ENCODE measurements around the gene TGM1. TPM values are rescaled to one million over a fixed set of nuclear protein-coding genes. Genes with fewer than 3 reads are reported as not detected.

TGM1 gene
- total and polyA plus RNA-seq, 2 donors (not counting 1 experiment from before 2014, with no cell fraction given), result 2.7 to 11.9 TPM

DNA sequence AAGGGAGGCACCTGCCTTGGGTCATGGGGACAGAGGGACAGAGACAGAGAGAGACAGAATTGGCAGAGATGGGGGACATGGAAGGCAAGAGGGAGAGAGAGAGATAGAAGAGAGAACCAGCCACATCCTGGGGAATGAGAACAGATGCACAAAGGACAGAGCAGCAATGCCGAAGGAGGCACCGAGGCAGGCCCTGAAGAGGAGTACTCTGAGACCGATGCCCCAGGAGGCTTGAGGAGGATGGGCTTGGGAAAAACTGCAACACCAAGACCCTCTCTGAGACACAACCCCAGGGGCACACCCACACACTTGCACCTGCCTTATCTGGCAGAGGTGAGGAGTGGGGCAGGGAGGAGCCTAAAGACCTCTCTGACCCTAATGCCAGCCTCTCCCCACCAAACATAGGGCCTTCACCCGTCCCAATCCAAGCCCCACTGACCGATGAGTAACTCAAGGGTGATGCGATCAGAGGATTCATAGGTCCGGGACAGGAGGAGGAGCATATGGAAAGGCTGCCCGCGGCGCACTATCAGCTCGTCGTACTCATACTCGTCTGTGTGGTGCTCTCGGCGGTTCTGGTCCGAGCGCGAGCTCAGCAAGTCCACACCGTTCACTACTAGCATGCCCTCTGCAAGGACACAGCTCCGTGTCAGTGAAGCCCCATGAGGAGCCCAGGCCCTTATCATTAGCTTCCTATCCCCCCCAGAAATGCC, 1.6 kb downstream of the TGM1 start:
- no peak for ATAC-seq (ENCODE audit: low read depth)
- H3K79me2 ChIP-seq (ENCODE audit: control insufficient read depth, insufficient read depth, low read length), result no peaks in the 10 kb centered on the region
- intact Hi-C loops (cut with micrococcal nuclease), result no loop called here

DNA sequence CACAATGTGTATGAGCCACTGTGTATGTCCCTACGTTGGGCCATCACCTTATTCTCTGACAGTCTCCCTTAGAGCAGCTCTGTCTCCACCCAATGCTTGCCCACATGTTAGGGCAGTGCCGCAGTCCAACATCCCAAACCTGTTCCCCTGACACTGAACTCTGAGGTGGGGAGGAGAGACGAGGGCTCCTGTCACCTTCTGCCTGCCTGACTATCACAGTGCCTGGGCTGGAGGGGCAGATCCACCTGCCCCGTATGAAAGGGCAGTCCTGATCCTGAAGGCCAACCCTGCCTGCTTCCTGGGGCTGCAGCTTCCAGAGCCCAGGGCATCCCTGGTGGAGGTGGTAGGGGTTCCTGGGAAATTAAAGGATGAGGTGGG, 2.2 kb downstream of the TGM1 start:
- Mint-ChIP-seq H3K27me3 (no peaks in the 10 kb centered on the region), H3K4me1 (no peaks in the 10 kb centered on the region), H3K4me3 (no peak overlapping the region), H3K27ac (no peak overlapping the region), H3K9me3 (ENCODE audit: insufficient read depth) (no peaks in the 10 kb centered on the region)
- H3K27me3 ChIP-seq (replicated peaks in 1 of 4; ENCODE audit: control extremely low read depth in 1 of 4, control insufficient read depth in 3 of 4, insufficient read depth in 4 of 4, low read length in 3 of 4), result no peaks in the 10 kb centered on the region
- DNase-seq (no peak), ATAC-seq (ENCODE audit: low read depth) (no peak)
- 95% methylated on average over 2 of the region's 4 CpGs for WGBS (ENCODE audit: insufficient coverage)
- ChIA-PET POLR2A (no interaction called here), CTCF (no interaction called here)
- intact Hi-C loops (cut with micrococcal nuclease), result no loop called here
- H3K4me1 ChIP-seq (ENCODE audit: control insufficient read depth in 2 of 2, insufficient read depth in 2 of 2, low read length in 2 of 2), result no peaks in the 10 kb centered on the region
- H4K20me1 ChIP-seq (ENCODE audit: control insufficient read depth, insufficient read depth, low read length, poor library complexity, severe bottlenecking), result no peaks in the 10 kb centered on the region
- no peak overlapping the region for H2AFZ ChIP-seq (ENCODE audit: insufficient read depth, low read depth, low read length, poor library complexity, severe bottlenecking)
- no peaks in the 10 kb centered on the region for H3K9me3 ChIP-seq (ENCODE audit: control extremely low read depth in 1 of 3, control insufficient read depth in 2 of 3, insufficient read depth in 1 of 3, low read length in 2 of 3)
- peaks cover 0 to 9% of the 10 kb centered on the region in 2 experiments for H3K36me3 ChIP-seq (replicated peaks in 1 of 2; ENCODE audit: control extremely low read depth in 1 of 2, control insufficient read depth in 1 of 2, extremely low read depth in 1 of 2, insufficient read depth in 2 of 2, low read length in 1 of 2)
- H3K9ac ChIP-seq (ENCODE audit: low read length), result no peak overlapping the region
- H3K79me2 ChIP-seq (ENCODE audit: control insufficient read depth, insufficient read depth, low read length), result no peaks in the 10 kb centered on the region
- no peak overlapping the region for H3K27ac ChIP-seq (ENCODE audit: low read length in 2 of 2)
- H3K4me2 ChIP-seq (replicated peaks; ENCODE audit: low read depth, low read length, poor library complexity, severe bottlenecking), result no peak overlapping the region
- H3K4me3 ChIP-seq (ENCODE audit: control extremely low read depth in 1 of 5, extremely low read depth in 1 of 5, insufficient read depth in 1 of 5, low read depth in 2 of 5, low read length in 4 of 5), result no peak overlapping the region
- TF ChIP-seq EZH2 (IDR thresholded peaks at IDR 0.05; ENCODE audit: borderline replicate concordance, insufficient read depth, low read depth, low read length, poor library complexity, severe bottlenecking), result no peak
- TF ChIP-seq, protein P1, sequence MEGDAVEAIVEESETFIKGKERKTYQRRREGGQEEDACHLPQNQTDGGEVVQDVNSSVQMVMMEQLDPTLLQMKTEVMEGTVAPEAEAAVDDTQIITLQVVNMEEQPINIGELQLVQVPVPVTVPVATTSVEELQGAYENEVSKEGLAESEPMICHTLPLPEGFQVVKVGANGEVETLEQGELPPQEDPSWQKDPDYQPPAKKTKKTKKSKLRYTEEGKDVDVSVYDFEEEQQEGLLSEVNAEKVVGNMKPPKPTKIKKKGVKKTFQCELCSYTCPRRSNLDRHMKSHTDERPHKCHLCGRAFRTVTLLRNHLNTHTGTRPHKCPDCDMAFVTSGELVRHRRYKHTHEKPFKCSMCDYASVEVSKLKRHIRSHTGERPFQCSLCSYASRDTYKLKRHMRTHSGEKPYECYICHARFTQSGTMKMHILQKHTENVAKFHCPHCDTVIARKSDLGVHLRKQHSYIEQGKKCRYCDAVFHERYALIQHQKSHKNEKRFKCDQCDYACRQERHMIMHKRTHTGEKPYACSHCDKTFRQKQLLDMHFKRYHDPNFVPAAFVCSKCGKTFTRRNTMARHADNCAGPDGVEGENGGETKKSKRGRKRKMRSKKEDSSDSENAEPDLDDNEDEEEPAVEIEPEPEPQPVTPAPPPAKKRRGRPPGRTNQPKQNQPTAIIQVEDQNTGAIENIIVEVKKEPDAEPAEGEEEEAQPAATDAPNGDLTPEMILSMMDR (IDR thresholded peaks at IDR 0.05), result no peak

More for the DNA sequence above, 1.6 kb downstream of the TGM1 start:
- no peaks in the 10 kb centered on the region for H3K9me3 Mint-ChIP-seq (ENCODE audit: insufficient read depth)
- no peak overlapping the region for H3K4me3 Mint-ChIP-seq
- POLR2A ChIA-PET, result no interaction called here
- Histone ChIP-seq H3K27ac (ENCODE audit: low read length in 2 of 2) (no peak overlapping the region), H3K4me3 (ENCODE audit: control extremely low read depth in 1 of 5, extremely low read depth in 1 of 5, insufficient read depth in 1 of 5, low read depth in 2 of 5, low read length in 4 of 5) (no peak overlapping the region), H2AFZ (ENCODE audit: insufficient read depth, low read depth, low read length, poor library complexity, severe bottlenecking) (no peak overlapping the region), H4K20me1 (ENCODE audit: control insufficient read depth, insufficient read depth, low read length, poor library complexity, severe bottlenecking) (no peaks in the 10 kb centered on the region), H3K4me2 (replicated peaks; ENCODE audit: low read depth, low read length, poor library complexity, severe bottlenecking) (no peak overlapping the region), H3K36me3 (replicated peaks in 1 of 2; ENCODE audit: control extremely low read depth in 1 of 2, control insufficient read depth in 1 of 2, extremely low read depth in 1 of 2, insufficient read depth in 2 of 2, low read length in 1 of 2) (peaks cover 0 to 10% of the 10 kb centered on the region in 2 experiments), H3K27me3 (replicated peaks in 1 of 4; ENCODE audit: control extremely low read depth in 1 of 4, control insufficient read depth in 3 of 4, insufficient read depth in 4 of 4, low read length in 3 of 4) (no peaks in the 10 kb centered on the region), H3K9me3 (ENCODE audit: control extremely low read depth in 1 of 3, control insufficient read depth in 2 of 3, insufficient read depth in 1 of 3, low read length in 2 of 3) (no peaks in the 10 kb centered on the region), H3K9ac (ENCODE audit: low read length) (no peak overlapping the region), H3K4me1 (ENCODE audit: control insufficient read depth in 2 of 2, insufficient read depth in 2 of 2, low read length in 2 of 2) (no peaks in the 10 kb centered on the region)
- no peak overlapping the region for H3K27ac Mint-ChIP-seq
- no peaks in the 10 kb centered on the region for H3K4me1 Mint-ChIP-seq
- CTCF ChIA-PET, result interaction anchor here (0.7 to 0.9 kb wide), 3 partner anchors 10 to 31 kb away, joined by 3 read pairs; partner anchors contain the start of gene RABGGTA
- H3K27me3 Mint-ChIP-seq, result no peaks in the 10 kb centered on the region
- TF ChIP-seq, protein P1 (IDR thresholded peaks at IDR 0.05), result no peak
- TF ChIP-seq EZH2 (IDR thresholded peaks at IDR 0.05; ENCODE audit: borderline replicate concordance, insufficient read depth, low read depth, low read length, poor library complexity, severe bottlenecking), result no peak
- no peak for DNase-seq
- over 99% methylated on average over 16 of the region's 20 CpGs for WGBS (ENCODE audit: insufficient coverage)

Measured in B cell (primary cell).